K562 (cell line): Measurements from ENCODE around the gene HOXC10. TPM values are rescaled to one million over a fixed set of nuclear protein-coding genes. Genes with fewer than 3 reads are reported as not detected.

Experiments
- ATAC-seq: fragments of 200-7000 bp; cut with Tn5 transposase; 3 replicates; pipeline ENCODE4 v1.9.1; 2020; ENCODE audit warnings: moderate library complexity
- BruUV-seq: library from RNA; stranded (reverse); fragments of 400-500 nt; replicated peaks from 2 replicates; lab custom pipeline; 2021; lab: Mats Ljungman, UMichigan
- CTCF ChIA-PET: fragments of 300-600 bp; formaldehyde crosslinking; extraction: SDS; loops from one replicate; lab custom pipeline; 2021; ENCODE audit warnings: low intra/inter-chr PET ratio; lab: Yijun Ruan, JAX
- POLR2A ChIA-PET: fragments of 300-600, 350-650 bp; sonication (Branson Sonifier 250); formaldehyde crosslinking; extraction: SDS; loops from one replicate; lab custom pipeline; 2021; ENCODE audit warnings: antibody characterized with exemption, inconsistent platforms; lab: Yijun Ruan, JAX
- DNase-seq, 4 experiments: peaks; one replicate each; pipeline versions ENCODE4 v3.0.0 to v3.0.0-alpha.2; 2011 to 2018; ENCODE audit warnings: low spot score in 3 of 4, mixed read lengths in 3 of 4; ENCODE audit errors: extremely low read depth in 1 of 4
- FAIRE-seq: peaks from 2 replicates; lab custom pipeline; 2011; peaks lifted over from hg19 to GRCh38; lab: Jason Lieb, UNC
- H2AFZ ChIP-seq: 2 replicates; pipeline ENCODE4 v1.6.0; 2011; ENCODE audit warnings: low read depth, low read length, control low read depth, inconsistent platforms
- H3K27ac ChIP-seq: fragments of 200-600 bp; 3 replicates; pipeline ENCODE4 v1.8.0; 2011; ENCODE audit warnings: low read depth, mild to moderate bottlenecking, control low read depth, inconsistent platforms, low read length, moderate library complexity, mixed read lengths; ENCODE audit errors: extremely low read depth
- H3K27me3 ChIP-seq, 2 experiments: fragments of 300-600 bp in 1 of 2; 2 replicates in 1 of 2; 3 replicates in 1 of 2; pipeline versions ENCODE4 v1.6.0 to v1.8.0; 2011; ENCODE audit warnings: inconsistent platforms in 2 of 2, low read length in 2 of 2, mild to moderate bottlenecking in 1 of 2, mixed read lengths in 1 of 2, moderate library complexity in 1 of 2; ENCODE audit not compliant: control insufficient read depth in 2 of 2, insufficient read depth in 2 of 2
- H3K36me3 ChIP-seq: fragments of 300-600 bp; 3 replicates; pipeline ENCODE4 v1.8.0; 2011; ENCODE audit warnings: mild to moderate bottlenecking, low read length, inconsistent platforms; ENCODE audit not compliant: control insufficient read depth, insufficient read depth
- H3K4me1 ChIP-seq, 2 experiments: fragments of 200-600 bp in 1 of 2; replicated peaks in 1 of 2; 2 replicates in 1 of 2; 3 replicates in 1 of 2; pipeline versions ENCODE4 v1.5.1 to v1.8.0; 2011; ENCODE audit warnings: inconsistent platforms in 2 of 2, low read length in 2 of 2, mild to moderate bottlenecking in 1 of 2, mixed read lengths in 1 of 2, moderate library complexity in 1 of 2; ENCODE audit not compliant: control insufficient read depth in 2 of 2, insufficient read depth in 2 of 2
- H3K4me2 ChIP-seq: 2 replicates; pipeline ENCODE4 v1.6.1; 2011; ENCODE audit warnings: low read length, control low read depth, inconsistent platforms, mixed read lengths; ENCODE audit not compliant: insufficient read depth
- H3K4me3 ChIP-seq: fragments of 200-600 bp; sonication (generic), shearing (Covaris generic); 2 replicates; pipeline ENCODE4 v1.5.1; 2016; ENCODE audit warnings: control low read depth, inconsistent platforms
- H3K79me2 ChIP-seq: fragments of 200-600 bp; 3 replicates; pipeline ENCODE4 v1.8.0; 2011; ENCODE audit warnings: low read length, inconsistent platforms; ENCODE audit not compliant: control insufficient read depth, insufficient read depth
- H3K9ac ChIP-seq, 2 experiments: 2 replicates each; pipeline versions ENCODE4 v1.6.0 to v1.6.1; 2011; ENCODE audit warnings: low read depth in 2 of 2, low read length in 2 of 2, control low read depth in 1 of 2, inconsistent platforms in 1 of 2, mild to moderate bottlenecking in 1 of 2, mixed read lengths in 1 of 2; ENCODE audit not compliant: insufficient read depth in 1 of 2
- H3K9me1 ChIP-seq: one replicate; pipeline ENCODE4 v1.6.0; 2011; ENCODE audit warnings: inconsistent platforms, mild to moderate bottlenecking, low read length, moderate library complexity; ENCODE audit not compliant: control insufficient read depth, insufficient read depth
- H3K9me3 ChIP-seq: replicated peaks from 2 replicates; pipeline ENCODE4 v1.5.1; 2011; ENCODE audit warnings: low read depth, low read length, inconsistent platforms; ENCODE audit not compliant: control insufficient read depth, insufficient read depth
- H4K20me1 ChIP-seq: replicated peaks from 2 replicates; pipeline ENCODE4 v1.6.1; 2011; ENCODE audit warnings: low read length, inconsistent platforms, mixed read lengths; ENCODE audit not compliant: control insufficient read depth, insufficient read depth
- NELFE ChIP-seq: IDR thresholded peaks from 2 replicates; pipeline ENCODE4 v1.6.1; 2011; ENCODE audit warnings: mild to moderate bottlenecking; ENCODE audit not compliant: insufficient read depth, insufficient read length
- RBM14 ChIP-seq: fragments of 200-400 bp; formaldehyde crosslinking; IDR thresholded peaks from 2 replicates; pipeline ENCODE4 v1.6.1; 2018; ENCODE audit warnings: low read depth, mild to moderate bottlenecking, low read length, moderate library complexity, borderline replicate concordance; ENCODE audit not compliant: insufficient read depth
- SPI1 ChIP-seq: IDR thresholded peaks from 2 replicates; pipeline ENCODE4 v1.6.1; 2011; ENCODE audit warnings: low read depth, low read length, control low read depth, borderline replicate concordance
- WGBS: fragments of 100-300 bp; shearing (Covaris generic); methylation state at CpG from one replicate; pipeline ENCODE4 v1.1.6; 2016; ENCODE audit warnings: low coverage, mixed read lengths; ENCODE audit not compliant: insufficient coverage; ENCODE audit errors: missing lambda C conversion rate; 5-methylcytosine and 5-hydroxymethylcytosine counted together
- in situ Hi-C: fragments of 300-500 bp; cut with MboI; formaldehyde crosslinking; loops from 4 replicates; pipeline ENCODE4 v1.15.0; 2018; ENCODE audit warnings: inconsistent platforms, mixed read lengths
- intact Hi-C: fragments of 100-400 bp; cut with micrococcal nuclease; formaldehyde crosslinking; loops from 2 replicates; pipeline ENCODE4 v1.14.2; 2022
- polyA plus RNA-seq, 8 experiments: library from polyadenylated mRNA; depleted of rRNA in 4 of 8; stranded (reverse) in 5 of 8; unstranded in 3 of 8; fragments of >200 nt; fragmentation: Nextera tagmentation in 2 of 8; fragmentation: Illumina TruSeq in 1 of 8; extraction: Ambion mirVana in 2 of 8; extraction: Trizol in 1 of 8; gene quantifications; 2 replicates each; pipeline versions ENCODE4 v1.2.1 to v1.2.3, GENCODE V29; 2011 to 2014; ENCODE audit warnings: inconsistent platforms in 1 of 8, missing spikeins in 1 of 8
- total RNA-seq, 7 experiments: library from RNA; depleted of rRNA in 6 of 7; stranded (reverse); fragments of >200 nt in 6 of 7; fragmentation: Illumina TruSeq in 2 of 7; extraction: Trizol in 2 of 7; gene quantifications; 2 replicates each; pipeline versions ENCODE4 v1.2.1 to v1.2.3, GENCODE V29; 2011 to 2021; ENCODE audit warnings: low replicate concordance in 1 of 7
- TF ChIP-seq, protein P1 (sequence below): sonication (generic); formaldehyde crosslinking; IDR thresholded peaks from 2 replicates; pipeline ENCODE4 v1.8.0; 2022; ENCODE audit warnings: missing genetic modification reagents, mild to moderate bottlenecking, moderate library complexity, borderline replicate concordance

The HOXC10 gene
- total and polyA plus RNA-seq, 9 of the 15 experiments (the other 6 are each of a cell fraction or from before 2014, with no cell fraction given), result 0.13 to 0.77 (median 0.35) TPM; not detected in 2

DNA sequence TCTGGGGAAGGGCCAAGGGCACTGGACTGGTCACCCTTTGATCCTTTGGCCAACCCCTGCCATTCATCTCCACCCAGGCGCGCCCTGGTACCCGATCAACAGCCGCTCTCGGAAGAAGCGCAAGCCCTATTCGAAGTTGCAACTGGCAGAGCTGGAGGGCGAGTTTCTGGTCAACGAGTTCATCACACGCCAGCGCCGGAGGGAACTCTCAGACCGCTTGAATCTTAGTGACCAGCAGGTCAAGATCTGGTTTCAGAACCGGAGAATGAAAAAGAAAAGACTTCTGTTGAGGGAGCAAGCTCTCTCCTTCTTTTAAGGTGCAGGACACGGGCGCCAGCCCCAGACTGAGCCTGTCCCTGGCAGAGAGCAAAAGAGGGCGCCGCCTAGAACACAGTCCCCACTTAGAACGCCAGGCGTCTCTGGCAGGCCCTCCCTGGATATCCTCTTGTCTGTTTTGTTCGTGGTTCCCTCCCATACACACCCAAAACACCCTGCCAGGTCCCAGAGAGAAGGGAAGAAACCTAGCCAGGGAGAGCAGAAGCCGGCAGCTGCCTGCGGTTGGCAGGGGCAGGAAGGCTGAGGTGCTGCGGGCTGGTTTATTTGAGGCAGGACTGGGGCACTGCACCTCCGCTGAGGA, 28.6 kb upstream of the HOXC10 start (continued):
- TF ChIP-seq, protein P1, sequence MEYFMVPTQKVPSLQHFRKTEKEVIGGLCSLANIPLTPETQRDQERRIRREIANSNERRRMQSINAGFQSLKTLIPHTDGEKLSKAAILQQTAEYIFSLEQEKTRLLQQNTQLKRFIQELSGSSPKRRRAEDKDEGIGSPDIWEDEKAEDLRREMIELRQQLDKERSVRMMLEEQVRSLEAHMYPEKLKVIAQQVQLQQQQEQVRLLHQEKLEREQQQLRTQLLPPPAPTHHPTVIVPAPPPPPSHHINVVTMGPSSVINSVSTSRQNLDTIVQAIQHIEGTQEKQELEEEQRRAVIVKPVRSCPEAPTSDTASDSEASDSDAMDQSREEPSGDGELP, result no peak

DNA sequence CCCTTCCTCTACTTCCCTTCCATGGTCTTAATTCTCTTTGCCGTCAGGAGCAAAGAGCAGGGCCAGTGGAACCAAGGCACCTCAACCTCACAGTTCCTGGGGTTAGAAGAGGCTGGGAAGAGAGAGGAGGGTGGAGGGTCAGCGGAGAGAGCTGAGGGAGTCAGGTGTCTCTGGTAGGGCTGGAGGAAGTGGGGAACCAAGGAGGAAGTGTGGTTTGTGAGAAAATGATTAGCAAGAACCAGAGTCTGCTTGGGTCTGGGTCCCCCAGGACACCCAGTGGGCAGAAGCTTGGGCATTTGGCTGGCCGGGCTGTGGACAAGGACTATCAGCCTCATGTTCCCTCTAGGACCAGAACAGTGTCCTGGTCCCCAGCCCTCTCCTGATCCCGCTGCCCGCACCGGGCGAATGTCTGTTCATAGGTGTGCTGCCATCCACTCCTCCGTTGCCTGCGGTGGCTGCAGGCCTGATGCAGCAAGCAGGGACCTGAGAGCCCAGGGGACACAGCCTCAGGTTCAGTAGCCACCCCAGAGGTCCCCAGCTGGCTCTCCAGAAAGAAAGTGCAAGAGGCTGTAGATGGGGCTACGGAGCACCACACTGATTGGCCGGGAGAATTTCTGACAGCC, 27.9 kb upstream of the HOXC10 start:
- intact Hi-C loops, result no loop called here
- Histone ChIP-seq H3K4me1 (peaks cover 0 to 23% of the 10 kb centered on the region in 2 experiments; a peak in 2 of 5 replicates), H3K9ac (no peak overlapping the region), H3K79me2 (no peaks in the 10 kb centered on the region), H3K9me1 (no peaks in the 10 kb centered on the region), H2AFZ (no peak overlapping the region), H3K27me3 (peaks cover 62 to 95% of the 10 kb centered on the region in 2 experiments), H3K4me3 (no peak overlapping the region), H3K9me3 (no peaks in the 10 kb centered on the region), H4K20me1 (peaks cover 22% of the 10 kb centered on the region), H3K27ac (no peak overlapping the region), H3K36me3 (no peaks in the 10 kb centered on the region), H3K4me2 (no peak overlapping the region)
- ChIA-PET POLR2A (no interaction called here), CTCF (no interaction called here)
- FAIRE-seq (no peak), ATAC-seq (peak; percentile 39; the same call in 2 of the 3 replicates), DNase-seq (no peak)
- no TSS peak for BruUV-seq
- 7% methylated on average over 10 of the region's 11 CpGs for WGBS
- TF ChIP-seq RBM14 (no peak), SPI1 (peak; percentile 54; the same call in 1 of the 2 replicates), NELFE (no peak)
- in situ Hi-C loops, result no loop called here
